Measurements from ENCODE around the gene MOCS2. TPM values are rescaled to one million over a fixed set of nuclear protein-coding genes. Genes with fewer than 3 reads are reported as not detected.

The MOCS2 gene
- 10 to 100 TPM; 27.8 to 31.6 TPM for total RNA-seq

- H3K9ac ChIP-seq (ENCODE audit: low read depth in 2 of 2, low read length in 2 of 2): peak within 1 kb of the TSS; percentile 81 to 96
- peaks cover 9% of the 10 kb centered on the region for H3K4me1 ChIP-seq
- peak; percentile 91 for DNase-seq
- H3K27ac ChIP-seq: peak within 1 kb of the TSS; percentile 63
- no peaks in the 10 kb centered on the region for H3K27me3 ChIP-seq
- intact Hi-C loops (cut with DNase I): no loop called here
- H3K36me3 ChIP-seq: no peaks in the 10 kb centered on the region
- H3K4me3 ChIP-seq: peak within 1 kb of the TSS; percentile 46
- no peak for TF ChIP-seq CTCF (IDR thresholded peaks at IDR 0.05)
- no peaks in the 10 kb centered on the region for H3K9me3 ChIP-seq
These were observed at the start of gene MOCS2 for GRCh38 chr5:53109443-53110127. Gene MOCS2, minus strand, starts transcription at chr5:53109757. Its CDS starts 2,583 bp downstream, at chr5:53107174.

GRCh38 chr5:53151713-53152458 is 42.3 kb upstream of the MOCS2 start:
- no peaks in the 10 kb centered on the region for H3K36me3 ChIP-seq
- H3K9ac ChIP-seq (ENCODE audit: low read depth in 2 of 2, low read length in 2 of 2): no peak overlapping the region
- DNase-seq: no peak

GRCh38 chr5:53133020-53133419 is 23.5 kb upstream of the MOCS2 start:
- Histone ChIP-seq H3K9ac (ENCODE audit: low read depth in 2 of 2, low read length in 2 of 2) (no peak overlapping the region), H3K27ac (no peak overlapping the region), H3K27me3 (no peaks in the 10 kb centered on the region), H3K4me1 (no peaks in the 10 kb centered on the region), H3K4me3 (no peak overlapping the region), H3K36me3 (no peaks in the 10 kb centered on the region), H3K9me3 (no peaks in the 10 kb centered on the region)
- no peak for TF ChIP-seq CTCF (IDR thresholded peaks at IDR 0.05)
- intact Hi-C loops (cut with DNase I): no loop called here
- no peak for DNase-seq

More at GRCh38 chr5:53151713-53152458, 42.3 kb upstream of the MOCS2 start:
- H3K27ac ChIP-seq: no peak overlapping the region
- no peak overlapping the region for H3K4me3 ChIP-seq
- no peaks in the 10 kb centered on the region for H3K27me3 ChIP-seq
- intact Hi-C loops (cut with DNase I): no loop called here
- TF ChIP-seq CTCF (IDR thresholded peaks at IDR 0.05): no peak
- no peaks in the 10 kb centered on the region for H3K4me1 ChIP-seq
- H3K9me3 ChIP-seq: no peaks in the 10 kb centered on the region

GRCh38 chr5:53130266-53130665 is 20.7 kb upstream of the MOCS2 start:
- intact Hi-C loops (cut with DNase I): no loop called here
- no peak for DNase-seq

GRCh38 chr5:53128481-53128880 is 18.9 kb upstream of the MOCS2 start:
- Histone ChIP-seq H3K27me3 (no peaks in the 10 kb centered on the region), H3K9me3 (no peaks in the 10 kb centered on the region), H3K27ac (no peak overlapping the region), H3K4me1 (no peaks in the 10 kb centered on the region), H3K4me3 (no peak overlapping the region), H3K36me3 (no peaks in the 10 kb centered on the region), H3K9ac (ENCODE audit: low read depth in 2 of 2, low read length in 2 of 2) (no peak overlapping the region)
- intact Hi-C loops (cut with DNase I): no loop called here
- no peak for DNase-seq
- no peak for TF ChIP-seq CTCF (IDR thresholded peaks at IDR 0.05)

More at GRCh38 chr5:53130266-53130665, 20.7 kb upstream of the MOCS2 start:
- Histone ChIP-seq H3K27ac (no peak overlapping the region), H3K9me3 (no peaks in the 10 kb centered on the region), H3K4me3 (no peak overlapping the region), H3K36me3 (no peaks in the 10 kb centered on the region), H3K27me3 (no peaks in the 10 kb centered on the region), H3K9ac (ENCODE audit: low read depth in 2 of 2, low read length in 2 of 2) (no peak overlapping the region), H3K4me1 (no peaks in the 10 kb centered on the region)
- no peak for TF ChIP-seq CTCF (IDR thresholded peaks at IDR 0.05)

All from colonic mucosa (tissue), 4 donors.